ENCODE data around the gene OBSL1. TPM values are rescaled to one million over a fixed set of nuclear protein-coding genes. Genes with fewer than 3 reads are reported as not detected.

Gene OBSL1
- total RNA-seq, 3 donors from 2014 or later (not counting 1 experiment from before 2014, with no cell fraction given), result 0.07 to 8.8 (median 0.32) TPM

- intact Hi-C loops (cut with micrococcal nuclease), result loop anchor here (1.0 kb wide), 1 partner anchor 9 kb away; no protein-coding TSS in a partner anchor
- peak within 1 kb of the TSS; percentile 90 for H3K4me3 Mint-ChIP-seq
- Histone ChIP-seq H3K36me3 (ENCODE audit: control insufficient read depth, insufficient read depth, low read length) (no peaks in the 10 kb centered on the region), H3K9me3 (ENCODE audit: control insufficient read depth, insufficient read depth, low read length) (no peaks in the 10 kb centered on the region), H3K4me1 (ENCODE audit: control insufficient read depth, insufficient read depth, low read length) (peaks cover 29% of the 10 kb centered on the region), H3K27ac (ENCODE audit: low read length) (peak within 1 kb of the TSS; percentile 86), H3K4me3 (ENCODE audit: low read length) (peak within 1 kb of the TSS; percentile 64), H3K27me3 (ENCODE audit: control insufficient read depth, insufficient read depth, low read length) (no peaks in the 10 kb centered on the region)
- ATAC-seq (peak; percentile 79 to 91 (median 83)), DNase-seq (peak; percentile 89 to 95)
- peak within 1 kb of the TSS; percentile 84 to 85 for H3K27ac Mint-ChIP-seq
- H3K36me3 Mint-ChIP-seq, result no peaks in the 10 kb centered on the region
- H3K27me3 Mint-ChIP-seq (ENCODE audit: low read depth in 2 of 2), result peaks cover 6 to 25% of the 10 kb centered on the region in 2 donors
- H3K4me1 Mint-ChIP-seq, result peaks cover 30 to 31% of the 10 kb centered on the region in 2 donors
- no peak for TF ChIP-seq CTCF (IDR thresholded peaks at IDR 0.05)
- under 1% methylated on average over 75 of the region's 75 CpGs for WGBS (ENCODE audit: insufficient coverage)
- H3K9me3 Mint-ChIP-seq, result no peaks in the 10 kb centered on the region
Observed at GRCh38 chr2:219543596-219544358, 27.6 kb downstream of the OBSL1 start, which contains the start of the genes CHPF and TMEM198. Gene CHPF (minus strand): TSS chr2:219543809. CDS start chr2:219543538, 271 bp downstream. Gene TMEM198 (plus strand): TSS chr2:219544028. CDS start chr2:219544728, 700 bp downstream.

GRCh38 chr2:219542931-219543595 lies 28.3 kb downstream of the OBSL1 start:
- H3K4me3 ChIP-seq (ENCODE audit: low read length), result peak overlapping the region; percentile 64
- intact Hi-C loops (cut with micrococcal nuclease), result no loop called here
- Mint-ChIP-seq H3K36me3 (no peaks in the 10 kb centered on the region), H3K4me1 (peaks cover 30 to 34% of the 10 kb centered on the region in 2 donors), H3K4me3 (peak overlapping the region; percentile 90), H3K27me3 (ENCODE audit: low read depth in 2 of 2) (peaks cover 6 to 18% of the 10 kb centered on the region in 2 donors), H3K9me3 (no peaks in the 10 kb centered on the region), H3K27ac (peak overlapping the region; percentile 84 to 85)
- peak overlapping the region; percentile 86 for H3K27ac ChIP-seq (ENCODE audit: low read length)
- under 1% methylated on average over 66 of the region's 66 CpGs for WGBS (ENCODE audit: insufficient coverage)
- peaks cover 29% of the 10 kb centered on the region for H3K4me1 ChIP-seq (ENCODE audit: control insufficient read depth, insufficient read depth, low read length)
- ATAC-seq, result peak; percentile 30 to 42 (median 41)
- DNase-seq, result no peak
- no peak for TF ChIP-seq CTCF (IDR thresholded peaks at IDR 0.05)
- no peaks in the 10 kb centered on the region for H3K27me3 ChIP-seq (ENCODE audit: control insufficient read depth, insufficient read depth, low read length)
- no peaks in the 10 kb centered on the region for H3K36me3 ChIP-seq (ENCODE audit: control insufficient read depth, insufficient read depth, low read length)
- H3K9me3 ChIP-seq (ENCODE audit: control insufficient read depth, insufficient read depth, low read length), result no peaks in the 10 kb centered on the region

- DNase-seq (peak; percentile 82 to 93), ATAC-seq (peak; percentile 35 to 45 (median 37))
- Mint-ChIP-seq H3K9me3 (no peaks in the 10 kb centered on the region), H3K27me3 (ENCODE audit: low read depth in 2 of 2) (peaks cover 6 to 11% of the 10 kb centered on the region in 2 donors), H3K4me3 (peak overlapping the region; percentile 90), H3K4me1 (peaks cover 30 to 34% of the 10 kb centered on the region in 2 donors), H3K27ac (peak overlapping the region; percentile 84 to 85), H3K36me3 (no peaks in the 10 kb centered on the region)
- peak overlapping the region; percentile 40 for H3K4me3 ChIP-seq (ENCODE audit: low read length)
- H3K27ac ChIP-seq (ENCODE audit: low read length), result no peak overlapping the region
- intact Hi-C loops (cut with micrococcal nuclease), result loop anchor here (1.0 kb wide), 2 partner anchors 19 to 101 kb away; no protein-coding TSS in a partner anchor
- no peaks in the 10 kb centered on the region for H3K9me3 ChIP-seq (ENCODE audit: control insufficient read depth, insufficient read depth, low read length)
- TF ChIP-seq CTCF (IDR thresholded peaks at IDR 0.05), result peak; percentile 100
- H3K27me3 ChIP-seq (ENCODE audit: control insufficient read depth, insufficient read depth, low read length), result no peaks in the 10 kb centered on the region
- WGBS (ENCODE audit: insufficient coverage), result 1% methylated on average over 48 of the region's 48 CpGs
- H3K36me3 ChIP-seq (ENCODE audit: control insufficient read depth, insufficient read depth, low read length), result no peaks in the 10 kb centered on the region
- H3K4me1 ChIP-seq (ENCODE audit: control insufficient read depth, insufficient read depth, low read length), result peaks cover 29% of the 10 kb centered on the region
Observed at GRCh38 chr2:219541611-219542180, 29.6 kb downstream of the OBSL1 start.
